ENCODE results near the gene DCC.

The DCC gene

DNA sequence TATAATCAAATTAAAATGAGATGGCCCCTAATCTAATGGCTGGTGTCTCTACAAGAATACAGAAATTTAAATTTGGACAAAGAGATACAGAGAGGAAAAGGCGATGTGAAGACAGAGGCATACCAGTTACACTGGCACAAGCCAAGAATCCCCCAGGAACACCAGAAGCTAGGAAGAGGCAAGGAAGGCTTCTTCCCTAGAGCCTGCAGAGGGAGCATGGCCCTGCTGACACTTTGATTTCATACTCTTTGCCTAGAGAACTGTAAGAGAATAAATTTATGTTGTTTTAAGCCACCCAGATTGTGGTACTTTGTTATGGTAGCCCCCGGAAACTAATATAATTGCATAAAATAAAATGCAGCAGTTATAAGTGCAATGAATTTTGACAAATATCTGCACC lies 1213.0 kb downstream of the DCC start:
- H3K27me3 ChIP-seq (replicated peaks; ENCODE audit: insufficient read depth, low read length): no peaks in the 10 kb centered on the region
- no peaks in the 10 kb centered on the region for H3K4me1 ChIP-seq (ENCODE audit: low read length)
- no peaks in the 10 kb centered on the region for H3K36me3 ChIP-seq (replicated peaks; ENCODE audit: insufficient read depth, low read length)
- H3K9me2 ChIP-seq (replicated peaks; ENCODE audit: insufficient read depth, low read length): no peaks in the 10 kb centered on the region
- DNase-seq: no peak
- no peak for TF ChIP-seq EZH2phosphoT487 (IDR thresholded peaks at IDR 0.05; ENCODE audit: low read length)
- TF ChIP-seq CTCF (IDR thresholded peaks at IDR 0.05; ENCODE audit: low read length): no peak
- no peak for TF ChIP-seq EZH2 (optimal IDR thresholded peaks at IDR 0.05; ENCODE audit: low read depth, low read length)
- no peak overlapping the region for H3K9ac ChIP-seq (ENCODE audit: low read length)
- H3K4me2 ChIP-seq (ENCODE audit: low read depth, low read length): no peak overlapping the region
- no peaks in the 10 kb centered on the region for H4K20me1 ChIP-seq (ENCODE audit: insufficient read depth, low read length)
- H2AFZ ChIP-seq (ENCODE audit: low read length): no peak overlapping the region
- no peaks in the 10 kb centered on the region for H3F3A ChIP-seq (ENCODE audit: insufficient read depth, low read length)
- no peak overlapping the region for H3K4me3 ChIP-seq (ENCODE audit: low read length)
- no peaks in the 10 kb centered on the region for H3K79me2 ChIP-seq (ENCODE audit: low read length)
- no peaks in the 10 kb centered on the region for H3K9me3 ChIP-seq (replicated peaks; ENCODE audit: insufficient read depth, low read length)
- no peak overlapping the region for H3K27ac ChIP-seq (ENCODE audit: low read length)

DNA sequence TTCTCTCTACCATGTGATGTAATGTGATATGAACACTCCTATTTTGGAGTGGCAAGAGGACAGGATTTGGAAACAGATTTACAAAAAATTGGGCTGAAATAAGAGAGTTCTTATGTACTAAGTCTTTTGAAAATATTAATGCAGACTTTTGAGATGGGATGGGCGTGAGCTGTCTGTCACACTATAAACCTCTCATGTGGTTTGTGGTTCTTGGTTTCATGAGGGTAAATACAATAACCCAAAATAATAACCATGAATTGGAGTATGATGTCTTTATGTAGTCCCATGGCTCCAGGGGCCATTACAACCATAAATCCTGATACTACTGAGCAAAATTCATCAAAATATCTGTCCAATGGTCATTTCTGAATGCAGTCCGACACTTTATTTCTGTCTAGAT lies 1216.5 kb downstream of the DCC start:
- H3K79me2 ChIP-seq (ENCODE audit: low read length): no peaks in the 10 kb centered on the region

DNA sequence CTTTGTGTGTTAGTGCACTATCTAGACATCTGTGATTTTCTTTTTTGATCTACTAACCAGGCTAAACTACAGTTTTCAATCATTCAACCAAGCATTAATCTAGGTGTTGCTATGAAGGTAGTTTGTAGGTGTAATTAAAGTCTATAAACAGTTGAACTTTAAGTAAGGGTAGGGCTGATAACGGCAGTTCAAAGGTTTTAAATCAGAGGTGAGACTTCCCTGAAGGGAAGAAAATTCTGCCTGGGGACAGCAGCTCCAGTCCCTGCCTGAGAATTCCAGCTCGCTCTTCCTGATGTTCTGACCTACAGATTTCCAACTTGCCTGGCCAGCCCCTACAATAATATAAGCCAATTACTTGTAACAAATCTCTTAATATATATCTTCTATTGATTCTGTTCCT lies 1220.5 kb downstream of the DCC start:
- H3K36me3 ChIP-seq (replicated peaks; ENCODE audit: insufficient read depth, low read length): no peaks in the 10 kb centered on the region

More for the DNA sequence above, 1216.5 kb downstream of the DCC start:
- no peak overlapping the region for H2AFZ ChIP-seq (ENCODE audit: low read length)
- no peak overlapping the region for H3K4me2 ChIP-seq (ENCODE audit: low read depth, low read length)
- H3K27ac ChIP-seq (ENCODE audit: low read length): no peak overlapping the region
- H3K4me1 ChIP-seq (ENCODE audit: low read length): no peaks in the 10 kb centered on the region
- no peaks in the 10 kb centered on the region for H3K9me3 ChIP-seq (replicated peaks; ENCODE audit: insufficient read depth, low read length)
- no peaks in the 10 kb centered on the region for H3K9me2 ChIP-seq (replicated peaks; ENCODE audit: insufficient read depth, low read length)
- no peak overlapping the region for H3K9ac ChIP-seq (ENCODE audit: low read length)
- no peaks in the 10 kb centered on the region for H3F3A ChIP-seq (ENCODE audit: insufficient read depth, low read length)
- H3K27me3 ChIP-seq (replicated peaks; ENCODE audit: insufficient read depth, low read length): no peaks in the 10 kb centered on the region
- H3K36me3 ChIP-seq (replicated peaks; ENCODE audit: insufficient read depth, low read length): no peaks in the 10 kb centered on the region
- H4K20me1 ChIP-seq (ENCODE audit: insufficient read depth, low read length): no peaks in the 10 kb centered on the region
- H3K4me3 ChIP-seq (ENCODE audit: low read length): no peak overlapping the region
- DNase-seq: no peak
- TF ChIP-seq EZH2 (optimal IDR thresholded peaks at IDR 0.05; ENCODE audit: low read depth, low read length): no peak

More for the DNA sequence above, 1220.5 kb downstream of the DCC start:
- H2AFZ ChIP-seq (ENCODE audit: low read length): no peak overlapping the region
- DNase-seq: no peak
- H3K27ac ChIP-seq (ENCODE audit: low read length): no peak overlapping the region
- TF ChIP-seq EZH2phosphoT487 (IDR thresholded peaks at IDR 0.05; ENCODE audit: low read length) (no peak), EZH2 (optimal IDR thresholded peaks at IDR 0.05; ENCODE audit: low read depth, low read length) (no peak), CTCF (IDR thresholded peaks at IDR 0.05; ENCODE audit: low read length) (no peak)
- no peaks in the 10 kb centered on the region for H3K9me3 ChIP-seq (replicated peaks; ENCODE audit: insufficient read depth, low read length)
- no peaks in the 10 kb centered on the region for H3F3A ChIP-seq (ENCODE audit: insufficient read depth, low read length)
- H3K9me2 ChIP-seq (replicated peaks; ENCODE audit: insufficient read depth, low read length): no peaks in the 10 kb centered on the region
- no peak overlapping the region for H3K9ac ChIP-seq (ENCODE audit: low read length)
- no peaks in the 10 kb centered on the region for H3K27me3 ChIP-seq (replicated peaks; ENCODE audit: insufficient read depth, low read length)
- no peak overlapping the region for H3K4me3 ChIP-seq (ENCODE audit: low read length)
- H3K4me1 ChIP-seq (ENCODE audit: low read length): no peaks in the 10 kb centered on the region
- H3K4me2 ChIP-seq (ENCODE audit: low read depth, low read length): no peak overlapping the region
- H3K79me2 ChIP-seq (ENCODE audit: low read length): no peaks in the 10 kb centered on the region
- H4K20me1 ChIP-seq (ENCODE audit: insufficient read depth, low read length): no peaks in the 10 kb centered on the region

All from MM.1S (cell line).